ENCODE measurements around the gene GSG1L.

GSG1L gene

DNA sequence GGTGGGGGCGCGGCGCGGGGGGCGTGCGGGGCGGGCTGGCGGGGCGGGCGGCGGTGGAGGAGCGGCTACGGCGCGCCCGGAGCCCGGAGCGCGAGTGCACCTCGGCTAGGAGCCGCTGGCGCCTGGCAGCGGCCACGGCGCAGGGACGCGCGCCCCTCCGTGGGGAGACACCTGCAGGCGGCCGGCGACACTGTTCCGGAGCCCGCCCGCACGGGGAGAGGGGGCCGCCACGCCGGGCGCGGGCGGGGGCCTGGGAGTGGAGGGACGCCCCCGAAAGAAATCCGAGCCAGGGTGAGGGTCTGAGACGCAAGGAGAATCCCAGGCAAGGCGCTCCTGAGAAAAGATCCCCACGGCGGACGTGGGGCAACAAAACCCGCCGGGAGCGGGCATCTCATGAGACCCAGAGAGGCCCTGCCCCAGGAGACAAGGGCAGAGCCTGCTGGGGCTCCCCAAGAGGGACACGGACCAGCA, at the start of gene GSG1L:
Gene GSG1L, minus strand, starts transcription at position 124 of the 471 bp plus-strand sequence. CDS start 290 bp downstream, outside the sequence.
- DNase-seq, result no peak

DNA sequence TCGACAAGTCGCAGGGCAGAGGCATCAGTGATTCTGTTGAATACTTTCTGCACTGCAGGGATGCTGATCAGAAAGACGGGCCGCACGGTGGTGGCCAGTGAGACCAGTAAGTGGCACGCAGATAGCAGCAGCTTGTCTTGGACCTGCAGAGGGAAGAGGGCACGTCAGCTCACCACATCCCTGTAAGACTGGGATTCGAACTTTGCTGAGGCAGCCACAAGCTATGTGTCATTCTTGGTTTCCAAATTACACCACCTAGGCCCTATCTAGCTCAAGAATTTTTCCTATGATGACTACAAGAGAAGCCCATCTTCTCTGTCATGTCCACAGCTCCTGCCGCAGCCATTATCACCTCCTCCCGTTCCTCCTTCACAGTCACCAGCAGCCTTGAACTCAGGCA, 49.4 kb upstream of the GSG1L start:
- DNase-seq, result no peak

DNA sequence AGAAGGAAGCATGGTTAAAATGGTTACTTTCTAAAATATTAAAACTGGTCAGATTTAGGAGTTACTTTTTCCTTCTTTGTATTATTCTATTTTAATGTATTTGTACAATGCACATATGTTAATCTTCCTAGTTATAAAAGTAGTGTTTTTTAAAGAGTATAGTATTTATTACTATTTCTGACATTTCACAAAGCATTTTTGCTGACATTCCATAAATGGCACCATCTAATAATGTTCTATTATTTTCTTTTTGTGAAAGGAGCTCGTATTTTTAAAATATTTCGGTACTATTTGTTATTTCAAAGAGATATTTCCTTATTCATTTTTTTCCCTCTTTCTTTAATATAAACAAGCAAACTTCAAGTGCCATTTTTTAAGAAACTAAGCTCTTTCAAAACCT, 47.5 kb upstream of the GSG1L start:
- DNase-seq, result no peak

DNA sequence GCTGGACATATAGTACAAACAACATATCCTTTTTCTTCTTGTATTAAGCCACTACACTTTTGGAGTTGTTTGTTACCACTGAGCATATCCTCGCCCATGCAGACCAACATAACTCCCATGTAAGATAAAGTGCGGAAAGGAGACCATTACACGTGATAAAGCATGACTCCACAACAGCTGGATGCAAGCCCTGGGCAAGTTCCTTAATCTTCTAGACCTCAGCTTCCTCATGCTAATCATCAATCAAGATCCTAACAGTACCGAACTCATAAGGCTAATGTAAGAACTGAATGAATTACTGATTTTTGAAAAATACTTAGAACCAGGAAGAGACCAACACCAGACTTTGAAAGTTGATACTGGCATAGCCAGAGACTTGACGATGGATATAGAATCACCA, 47.0 kb upstream of the GSG1L start:
- DNase-seq, result no peak

DNA sequence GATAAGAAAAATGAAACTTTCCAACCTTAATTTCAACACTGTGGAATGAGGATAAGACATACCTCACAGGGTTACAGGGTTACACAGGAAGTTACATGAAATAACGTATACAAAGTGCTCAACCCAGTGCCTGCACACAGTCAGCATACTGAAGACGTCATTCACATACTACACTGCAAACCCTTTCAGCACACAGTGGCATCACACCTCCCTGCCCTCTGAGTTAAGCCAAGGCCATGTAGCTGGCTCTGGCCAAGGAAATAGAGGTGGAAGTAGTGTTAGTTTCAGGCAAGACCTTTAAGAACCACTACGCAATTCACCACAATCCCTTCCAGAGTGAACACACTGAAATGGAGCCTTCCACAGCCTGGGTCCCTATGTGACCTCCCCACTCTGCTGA, 46.6 kb upstream of the GSG1L start:
- no peak for DNase-seq

DNA sequence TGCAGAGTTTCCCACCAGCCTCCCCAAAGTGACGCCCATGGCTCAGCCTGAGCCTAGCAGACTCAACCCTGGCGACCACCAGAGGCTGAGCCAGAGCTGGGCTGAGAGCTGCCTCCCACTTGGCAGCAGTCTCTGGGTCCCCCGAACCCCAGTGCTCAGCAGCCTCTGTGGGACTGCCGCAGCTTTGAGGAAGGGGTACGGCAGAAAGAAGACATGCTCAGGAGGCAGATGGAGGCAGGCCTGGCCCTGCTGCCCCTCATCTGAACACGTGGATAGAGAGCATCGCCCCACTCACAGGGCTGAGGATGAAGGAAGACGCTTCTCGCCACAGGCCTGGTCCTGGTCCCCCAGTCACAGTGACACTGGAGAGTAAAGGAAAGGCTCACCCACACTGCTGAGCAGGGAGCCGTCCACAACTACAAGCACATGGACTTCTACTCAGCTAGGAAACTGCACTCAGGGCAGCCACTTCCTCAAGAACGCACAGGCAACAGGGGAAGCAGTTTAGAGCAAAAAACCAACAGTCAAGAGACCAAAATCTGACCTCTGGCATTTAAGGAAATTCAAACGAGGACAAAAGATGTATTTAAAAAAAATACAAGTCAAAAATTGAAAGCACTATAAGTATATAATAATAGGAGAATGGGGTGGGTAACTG, 45.2 kb upstream of the GSG1L start:
- no peak for DNase-seq

DNA sequence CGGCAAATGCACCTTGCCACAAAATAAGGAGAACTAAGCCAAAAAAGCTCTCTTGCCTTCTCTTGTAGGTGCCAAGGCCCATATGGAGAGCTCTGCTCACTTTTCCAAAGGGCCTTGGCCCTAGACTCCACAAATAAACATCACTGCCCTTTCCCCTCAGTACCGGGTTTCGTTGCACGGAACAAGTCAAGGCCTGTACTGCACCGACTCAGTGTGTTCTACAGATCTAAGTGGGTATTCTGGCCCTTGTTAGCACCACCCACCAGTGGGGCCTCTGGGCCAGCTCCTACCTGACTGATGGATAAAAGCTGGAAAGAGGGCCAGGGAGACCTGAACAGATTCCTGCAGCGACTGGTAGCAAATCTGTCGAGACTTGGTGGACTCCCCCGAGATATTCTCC, 43.7 kb upstream of the GSG1L start:
- DNase-seq, result no peak

DNA sequence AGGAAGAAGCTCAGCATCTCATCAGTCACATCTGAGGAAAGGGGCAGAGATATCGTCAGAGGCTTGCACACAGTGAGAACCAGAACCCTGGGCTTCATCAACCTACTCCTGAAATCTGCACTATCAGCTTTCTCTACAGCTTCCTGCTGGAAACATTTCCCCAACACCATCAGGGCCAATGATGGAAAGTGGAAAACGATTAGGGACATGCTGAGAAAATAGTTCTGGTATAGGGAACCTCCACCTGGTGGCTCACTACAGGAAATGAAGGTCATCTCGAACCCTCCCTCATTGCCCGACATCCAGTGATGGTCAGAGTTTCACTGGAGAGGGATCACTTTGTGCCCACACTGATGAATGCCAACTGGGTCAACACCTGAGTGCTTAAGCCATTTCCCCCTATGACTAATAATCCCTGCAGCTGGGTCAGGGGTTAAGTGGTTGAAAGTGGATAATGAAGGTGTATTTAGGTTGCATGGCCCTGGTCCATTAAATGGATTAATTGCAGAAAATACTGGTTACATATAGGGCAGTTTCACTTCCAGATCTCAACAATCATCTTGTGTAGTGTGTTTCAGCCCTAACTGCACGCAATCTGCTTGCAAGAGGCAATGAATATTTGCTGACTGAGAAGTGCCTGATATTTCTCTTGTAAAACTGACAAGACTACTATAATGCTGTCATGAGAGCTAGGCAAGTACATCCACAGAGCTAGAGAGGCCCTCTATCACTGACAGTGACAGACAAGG, 43.1 kb upstream of the GSG1L start:
- DNase-seq, result no peak

DNA sequence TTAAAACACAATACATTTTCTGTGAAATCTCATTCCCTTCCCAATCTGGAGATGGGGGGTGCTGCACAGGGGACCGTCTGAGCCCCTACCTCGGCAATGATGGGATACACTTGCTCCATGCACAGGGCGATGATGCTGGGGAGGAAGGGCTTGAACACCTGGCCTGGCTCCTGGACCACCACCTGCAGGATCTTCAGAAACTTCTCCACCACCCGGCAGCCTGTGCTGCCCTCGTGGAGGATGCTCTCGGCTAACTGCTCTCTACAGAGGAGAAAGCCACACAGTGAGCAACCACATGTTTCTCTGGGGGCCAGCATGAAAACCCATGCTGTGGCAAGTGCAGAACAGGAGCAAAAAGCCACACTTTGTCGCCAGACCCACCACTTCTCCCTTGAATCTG, 42.4 kb upstream of the GSG1L start:
- DNase-seq, result no peak

DNA sequence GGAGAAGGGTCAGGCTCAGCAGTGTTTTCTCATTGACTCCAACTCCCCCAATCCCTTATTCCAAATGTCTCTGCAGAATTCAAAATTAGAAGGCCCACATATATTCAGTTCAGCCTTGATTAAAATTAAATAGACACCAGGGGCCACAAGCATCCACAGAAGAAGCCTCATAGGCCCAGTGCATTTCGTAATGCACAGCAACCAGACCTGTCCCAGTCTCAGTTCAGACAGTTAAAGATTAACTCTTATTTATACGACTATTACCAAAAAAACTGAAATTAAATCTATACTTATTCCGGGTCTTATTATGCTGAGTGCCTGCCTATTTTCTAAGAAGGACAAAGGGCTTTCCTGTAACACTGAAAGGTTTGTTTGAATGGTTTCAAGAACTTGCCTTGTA, 41.8 kb upstream of the GSG1L start:
- no peak for DNase-seq

DNA sequence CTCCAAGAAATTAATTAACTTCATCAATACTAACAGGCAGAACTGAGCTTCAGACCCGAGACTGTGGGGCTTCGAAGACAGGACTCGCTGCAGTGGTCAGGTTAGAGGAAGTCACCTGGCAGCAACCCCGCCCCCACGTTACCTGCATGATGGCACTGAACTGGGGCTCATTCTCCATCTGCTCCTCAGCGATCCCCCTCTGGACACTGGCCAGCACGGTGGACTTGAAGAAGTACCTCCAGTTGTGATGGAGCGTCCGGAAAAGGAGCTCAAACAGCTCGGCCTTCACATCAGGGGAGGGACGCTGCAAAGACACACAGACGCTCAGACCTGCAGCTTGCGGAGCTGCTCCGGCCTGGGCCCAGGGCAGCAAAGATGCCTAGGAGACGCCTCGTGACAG, 40.9 kb upstream of the GSG1L start:
- DNase-seq, result no peak

DNA sequence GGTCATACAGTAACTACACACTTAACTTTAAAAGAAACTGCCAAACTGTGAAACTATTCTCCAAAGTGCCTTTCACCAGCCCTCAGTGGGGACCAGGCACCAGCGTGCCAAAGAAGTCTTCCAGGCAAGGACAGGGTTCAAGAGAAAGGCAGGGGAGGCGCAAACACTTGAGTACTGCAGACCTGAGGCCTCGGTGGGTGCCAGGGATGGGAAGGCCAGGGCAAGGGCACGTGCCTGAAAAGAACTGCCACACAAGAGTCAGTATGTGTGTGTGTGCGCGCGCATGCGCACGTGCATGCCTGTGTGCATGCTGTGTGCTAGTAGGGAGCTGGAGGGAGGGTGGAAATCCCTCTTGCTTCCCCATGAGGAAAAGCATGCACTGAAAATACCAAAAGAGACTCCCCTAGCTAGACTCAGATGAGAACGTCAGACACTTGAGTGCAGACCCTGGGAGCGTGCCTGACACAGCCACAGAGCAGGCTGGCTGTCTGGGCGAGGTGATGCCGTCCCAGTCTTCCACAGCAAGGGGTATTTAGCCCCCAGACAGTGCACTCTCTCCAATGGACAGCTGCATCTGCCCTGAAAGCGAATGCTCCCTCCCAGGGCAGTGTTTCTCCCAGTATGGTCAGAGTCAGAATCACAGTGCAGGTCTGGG, 40.1 kb upstream of the GSG1L start:
- DNase-seq, result no peak

DNA sequence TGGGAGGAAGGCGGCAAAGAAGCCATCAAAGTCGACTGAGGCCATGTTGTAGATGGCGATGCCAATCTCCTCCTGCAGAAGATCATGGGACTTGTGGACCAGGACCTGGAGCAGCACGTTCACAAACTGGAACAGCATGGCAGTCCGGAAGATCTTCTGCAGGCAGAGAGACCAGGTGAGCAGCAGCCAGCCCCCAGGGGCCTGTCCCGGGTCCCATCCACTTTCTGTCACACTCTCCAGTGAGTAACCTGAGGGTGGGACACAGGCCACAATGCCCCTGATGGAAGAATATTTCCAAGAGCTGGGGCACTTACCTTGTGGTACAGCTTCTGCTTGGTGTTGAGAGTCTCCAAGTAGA, 38.0 kb upstream of the GSG1L start:
- no peak for DNase-seq

DNA sequence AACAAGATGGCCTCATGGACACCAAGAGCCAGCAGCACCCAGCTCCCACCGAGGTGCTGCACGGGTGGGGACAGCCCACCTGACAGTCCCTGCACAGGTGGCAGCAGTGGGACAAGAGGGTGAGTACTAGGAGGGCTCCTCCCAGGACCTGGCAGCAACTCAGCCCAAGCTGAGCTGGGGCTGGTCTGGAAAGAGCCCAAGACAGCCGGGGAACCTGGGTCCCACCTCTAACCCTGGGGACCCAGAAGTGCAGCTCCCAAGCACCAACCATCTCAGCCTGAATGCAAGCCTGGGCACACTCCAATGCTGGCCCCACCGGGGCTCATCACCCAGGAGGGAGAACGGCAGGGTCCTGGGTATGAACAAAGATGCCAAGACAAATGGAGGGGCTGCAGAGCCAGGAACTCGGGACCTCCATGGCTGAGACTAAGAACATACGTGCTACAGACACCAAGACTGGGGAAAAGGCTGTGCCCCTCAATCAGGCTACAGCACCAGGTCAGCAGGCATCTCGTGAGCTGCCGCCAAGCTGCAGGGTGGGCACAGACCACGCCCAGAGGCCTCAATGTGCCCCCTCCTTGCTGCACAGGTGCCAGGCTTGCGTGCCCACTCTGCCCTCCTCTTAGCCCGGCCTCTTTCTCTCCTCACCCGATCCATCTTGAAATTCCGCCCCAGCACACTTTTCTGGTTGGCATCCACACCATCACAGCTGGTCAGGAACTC, 37.5 kb upstream of the GSG1L start:
- DNase-seq, result no peak

DNA sequence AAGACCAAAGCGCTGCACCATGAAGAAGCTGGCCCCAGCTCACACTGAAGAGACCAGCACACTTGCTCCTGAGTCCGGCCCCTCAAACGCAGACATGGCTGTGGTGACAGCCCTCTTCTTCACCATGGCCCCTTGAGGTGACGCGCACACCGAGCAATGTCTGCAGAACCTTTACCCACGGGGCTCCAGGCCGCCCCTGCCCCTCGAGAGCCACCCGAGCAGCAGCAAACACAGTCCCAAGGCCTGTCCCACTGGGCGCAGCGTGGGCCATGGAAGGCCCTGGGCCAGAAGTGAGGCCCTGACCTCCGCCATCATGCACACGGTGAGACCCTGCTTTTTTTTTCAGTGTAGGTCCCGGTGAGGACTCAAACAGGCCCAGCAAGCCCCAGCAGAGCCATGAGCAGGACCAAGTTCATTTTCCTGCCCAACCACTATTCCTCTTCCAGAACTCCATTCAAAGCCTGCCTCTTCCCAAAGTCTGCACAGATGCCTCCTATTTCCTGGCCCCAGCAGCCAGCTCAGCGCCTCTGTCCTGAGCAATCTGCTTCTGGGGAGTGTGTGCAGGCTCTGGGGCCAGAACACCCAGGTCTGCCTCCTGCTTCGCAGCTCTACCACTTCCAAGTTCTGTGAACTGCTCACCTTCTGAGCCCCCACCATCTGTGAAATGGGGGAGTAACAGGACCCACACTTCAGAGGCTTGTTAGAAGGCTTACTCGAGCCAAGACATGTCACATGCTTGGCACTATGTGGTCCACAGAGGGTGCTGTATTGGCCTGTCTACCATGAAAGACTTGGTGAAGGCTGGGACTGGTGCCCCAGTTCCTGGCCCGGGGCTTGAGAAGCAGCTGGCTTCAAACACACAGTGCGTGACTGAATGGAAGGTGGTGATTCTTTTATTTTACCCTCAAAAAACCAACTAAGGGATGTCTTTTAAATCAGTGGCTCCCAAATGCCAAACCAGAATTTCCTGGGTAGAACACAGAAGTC, 35.7 kb upstream of the GSG1L start:
- no peak for DNase-seq

DNA sequence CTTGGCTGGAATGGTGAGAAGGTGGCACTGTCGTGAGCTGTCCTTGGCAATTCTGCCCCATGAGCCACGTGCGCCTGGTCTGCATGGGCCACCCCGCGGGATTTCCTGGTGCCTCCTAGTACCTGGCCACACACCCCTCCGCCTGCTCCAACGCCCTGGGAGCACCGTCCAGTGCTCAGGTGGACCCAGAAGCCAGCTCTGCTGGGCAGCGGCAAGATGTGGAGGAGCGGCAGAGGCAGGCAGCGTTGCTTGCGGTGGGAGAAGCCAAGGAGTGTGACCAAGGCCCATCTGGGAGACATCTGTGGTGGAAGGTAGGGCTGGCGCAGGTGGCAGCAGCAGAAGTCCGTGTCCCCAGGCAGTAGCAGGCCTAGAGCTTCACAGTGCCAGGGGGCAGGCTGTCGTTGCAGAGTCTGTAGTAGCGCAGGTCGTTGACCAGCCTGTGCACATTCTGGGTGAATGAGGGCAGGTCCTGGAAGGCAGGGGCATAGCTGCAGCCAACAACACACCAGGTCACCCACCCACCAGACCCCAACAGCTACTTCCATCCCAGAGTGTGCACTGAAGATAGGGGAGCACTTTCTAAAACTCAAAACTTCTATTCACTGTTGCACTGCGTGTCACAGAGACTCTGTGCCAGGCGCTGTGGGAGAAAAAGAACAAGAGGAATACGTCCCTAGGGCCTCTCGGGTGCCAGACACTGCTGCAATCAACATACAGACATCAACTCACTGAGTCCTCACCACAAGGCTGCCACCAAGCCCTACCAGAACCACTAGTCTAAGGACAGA, 34.9 kb upstream of the GSG1L start:
- no peak for DNase-seq

DNA sequence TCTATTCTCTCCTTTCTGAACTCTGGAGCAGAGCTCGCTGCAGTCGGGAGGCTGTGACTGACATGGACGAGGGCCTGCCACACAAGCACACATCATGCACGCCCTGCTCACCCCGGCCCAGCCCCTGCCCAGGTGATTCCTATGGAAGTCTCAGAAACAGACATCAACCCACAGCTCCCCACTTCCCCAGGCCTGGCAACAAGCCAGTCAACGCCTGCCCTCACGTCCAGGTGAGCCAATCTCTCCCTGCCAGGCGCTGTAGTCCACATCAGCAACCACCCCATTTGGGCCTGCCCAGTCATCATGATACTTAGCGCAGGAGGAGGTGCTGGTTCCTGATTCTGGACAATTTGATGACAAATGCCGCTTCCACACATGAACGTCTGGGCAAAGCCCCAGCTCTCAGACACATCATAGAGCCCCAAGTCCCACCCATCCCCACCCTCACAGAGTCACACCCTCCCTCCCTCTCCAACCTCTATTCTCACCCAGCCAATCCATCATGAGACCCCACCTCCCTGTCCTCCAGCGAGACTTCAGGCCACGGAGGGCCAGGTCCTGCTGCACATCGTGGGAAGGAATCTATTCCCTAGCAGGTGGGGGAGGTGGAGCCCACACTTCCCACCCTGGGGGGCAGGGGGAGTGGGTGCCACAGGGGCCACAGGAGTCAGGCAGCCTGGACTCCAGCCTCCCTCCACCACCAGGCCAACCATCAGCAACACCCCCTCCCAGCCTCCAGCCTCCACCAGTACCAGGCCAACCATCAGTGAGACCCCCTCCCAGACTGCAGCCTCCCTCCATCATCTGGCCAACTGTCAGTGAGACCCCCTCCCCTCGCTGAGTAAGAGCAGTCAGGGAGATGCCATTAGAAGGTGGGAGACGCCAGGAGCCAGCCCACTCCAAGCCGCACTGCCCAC, 33.7 kb upstream of the GSG1L start:
- no peak for DNase-seq

DNA sequence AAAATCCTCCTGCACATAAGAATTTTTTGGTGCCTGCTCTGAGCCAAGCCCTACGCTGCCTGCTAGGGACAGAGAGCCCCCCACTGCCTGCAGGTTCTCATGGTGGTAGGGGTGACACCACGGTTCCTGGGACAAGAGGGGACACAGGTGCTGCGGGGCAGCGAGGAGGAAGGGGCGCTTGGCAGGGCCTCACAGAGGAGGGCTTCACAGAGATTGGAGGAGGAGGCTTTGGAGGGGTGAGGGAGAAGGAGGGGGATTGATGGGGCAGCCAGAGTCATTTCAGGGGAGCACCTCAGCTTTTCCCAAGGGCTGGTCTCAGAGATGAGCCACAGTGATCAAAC, 29.8 kb upstream of the GSG1L start:
- no peak for DNase-seq

DNA sequence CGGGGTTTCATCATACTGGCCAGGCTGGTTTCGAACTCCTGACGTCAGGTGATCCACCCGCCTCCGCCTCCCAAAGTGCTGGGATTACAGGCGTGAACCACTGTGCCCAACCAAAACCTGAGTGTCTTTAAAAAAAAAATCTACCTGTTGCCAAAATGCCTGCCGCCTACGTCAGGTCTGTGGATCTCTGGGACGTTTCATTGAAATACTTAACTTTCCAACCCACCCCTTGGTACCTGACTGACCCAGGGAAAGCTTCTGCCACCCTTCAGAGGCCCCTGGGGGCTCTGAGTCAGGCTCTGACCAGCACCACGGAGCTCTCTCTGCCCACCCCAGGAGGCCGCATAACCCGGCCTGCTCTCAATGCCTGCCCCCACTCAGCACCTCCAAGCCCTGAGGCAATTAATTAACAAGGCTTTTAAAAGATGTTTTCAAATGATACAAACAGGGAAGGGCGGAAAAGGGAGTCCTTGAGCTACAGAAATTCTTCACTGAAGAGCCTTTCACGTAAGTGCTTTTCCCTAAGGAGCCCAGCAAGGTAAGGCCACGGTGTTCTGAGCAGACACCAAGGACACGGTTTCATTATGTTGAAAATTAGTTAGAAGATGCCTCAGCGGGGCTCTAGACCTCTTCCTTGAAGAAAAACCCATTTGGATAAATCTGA, 29.3 kb upstream of the GSG1L start:
- DNase-seq, result no peak

DNA sequence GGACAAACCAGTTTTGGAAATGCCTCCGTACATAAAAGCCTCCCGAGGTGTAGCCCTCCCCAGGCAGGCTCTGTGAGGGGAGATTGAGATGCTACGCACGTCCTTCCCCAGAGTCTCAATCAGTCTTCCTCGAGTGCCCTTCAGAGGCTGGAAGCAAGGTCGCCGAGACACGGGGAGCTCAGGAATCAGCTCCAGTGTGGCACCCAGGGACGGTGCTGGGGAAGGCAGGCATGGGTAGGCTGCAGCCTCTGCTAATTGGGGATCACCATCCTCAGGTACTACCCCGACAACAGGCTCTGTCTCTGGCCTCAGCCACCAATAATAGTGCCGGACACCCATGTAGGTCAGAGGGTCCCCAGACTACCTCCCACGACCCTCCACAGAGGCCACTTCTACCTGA, 28.1 kb upstream of the GSG1L start:
- no peak for DNase-seq
